Measurements from ENCODE around the gene UGT2A1. TPM values are rescaled to one million over a fixed set of nuclear protein-coding genes. Genes with fewer than 3 reads are reported as not detected.

The UGT2A1 gene
- total RNA-seq, 2 experiments from 2014 or later, result not detected

DNA sequence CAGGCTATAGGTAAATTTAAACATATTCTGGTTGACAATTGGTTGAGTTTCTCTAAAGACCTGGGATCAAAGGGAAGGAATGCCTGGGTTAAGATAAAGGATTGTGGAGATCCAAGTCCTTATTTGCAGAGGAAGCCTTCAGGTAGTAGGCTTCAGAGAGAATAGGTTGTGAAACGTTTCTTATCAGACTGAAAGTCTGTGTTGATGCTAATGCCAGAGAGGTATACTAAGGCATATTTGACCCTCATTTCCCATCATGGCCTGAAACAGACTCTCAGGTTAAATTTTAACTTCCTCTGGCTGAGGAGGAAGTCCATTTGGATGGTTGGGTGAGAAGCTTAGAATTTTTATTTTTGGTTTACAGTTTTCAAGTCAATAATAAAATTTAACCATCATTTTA lies 61.7 kb downstream of the UGT2A1 start:
- intact Hi-C loops (cut with micrococcal nuclease; ENCODE audit: unreplicated experiment), result no loop called here
- Histone ChIP-seq H3K36me3 (ENCODE audit: insufficient read depth, low read length) (no peaks in the 10 kb centered on the region), H3K9me2 (ENCODE audit: insufficient read depth, low read length) (no peaks in the 10 kb centered on the region), H3K4me1 (ENCODE audit: insufficient read depth, low read length, poor library complexity, severe bottlenecking) (no peaks in the 10 kb centered on the region), H3K27ac (ENCODE audit: low read depth, low read length, poor library complexity, severe bottlenecking) (no peak overlapping the region), H3K4me2 (ENCODE audit: low read length) (no peak overlapping the region), H3K9me3 (ENCODE audit: low read length) (no peaks in the 10 kb centered on the region), H2AFZ (ENCODE audit: low read length) (no peak overlapping the region), H3K4me3 (ENCODE audit: low read depth, low read length, poor library complexity, severe bottlenecking) (no peak overlapping the region), H3K79me2 (ENCODE audit: insufficient read depth, low read depth, low read length) (no peaks in the 10 kb centered on the region), H4K20me1 (ENCODE audit: insufficient read depth, low read length) (no peaks in the 10 kb centered on the region)
- BruUV-seq (replicated peaks), result no TSS peak
- no peak for DNase-seq (ENCODE audit: low spot score)
- ChIA-PET POLR2A (no interaction called here), CTCF (ENCODE audit: unreplicated experiment) (no interaction called here)
- TF ChIP-seq EZH2phosphoT487 (IDR thresholded peaks at IDR 0.05; ENCODE audit: borderline replicate concordance, low read depth, low read length) (no peak), CTCF (conservative IDR thresholded peaks at IDR 0.05; ENCODE audit: low read length) (no peak)

DNA sequence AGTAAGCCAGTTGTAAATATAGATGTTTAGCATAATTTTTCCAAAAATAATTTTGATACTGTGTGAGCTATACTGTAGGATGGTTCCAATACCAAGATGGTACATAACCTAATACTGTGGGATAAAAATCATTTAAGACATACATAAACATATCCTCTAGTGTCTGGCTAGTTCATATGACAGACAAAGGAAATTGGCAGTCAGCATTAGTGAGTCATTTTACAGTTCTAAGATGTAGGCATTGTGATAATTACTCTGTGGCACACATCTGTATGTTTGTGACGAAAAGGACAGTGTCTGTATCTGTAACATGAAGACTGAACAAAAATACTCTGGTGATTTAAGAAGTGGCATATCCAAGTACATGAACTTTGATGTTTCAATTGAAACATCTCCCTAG lies 63.2 kb downstream of the UGT2A1 start:
- intact Hi-C loops (cut with micrococcal nuclease; ENCODE audit: unreplicated experiment), result no loop called here
- POLR2A ChIA-PET, result no interaction called here
- no TSS peak for BruUV-seq (replicated peaks)
- H3K4me2 ChIP-seq (ENCODE audit: low read length), result no peak overlapping the region
- no peaks in the 10 kb centered on the region for H3K79me2 ChIP-seq (ENCODE audit: insufficient read depth, low read depth, low read length)
- no peak overlapping the region for H2AFZ ChIP-seq (ENCODE audit: low read length)
- H3K36me3 ChIP-seq (ENCODE audit: insufficient read depth, low read length), result no peaks in the 10 kb centered on the region
- CTCF ChIA-PET (ENCODE audit: unreplicated experiment), result no interaction called here
- TF ChIP-seq CTCF (conservative IDR thresholded peaks at IDR 0.05; ENCODE audit: low read length), result no peak
- no peaks in the 10 kb centered on the region for H3K9me2 ChIP-seq (ENCODE audit: insufficient read depth, low read length)
- no peaks in the 10 kb centered on the region for H3K4me1 ChIP-seq (ENCODE audit: insufficient read depth, low read length, poor library complexity, severe bottlenecking)
- H3K4me3 ChIP-seq (ENCODE audit: low read depth, low read length, poor library complexity, severe bottlenecking), result no peak overlapping the region
- H4K20me1 ChIP-seq (ENCODE audit: insufficient read depth, low read length), result no peaks in the 10 kb centered on the region
- H3K9me3 ChIP-seq (ENCODE audit: low read length), result no peaks in the 10 kb centered on the region
- DNase-seq (ENCODE audit: low spot score), result no peak
- no peak overlapping the region for H3K27ac ChIP-seq (ENCODE audit: low read depth, low read length, poor library complexity, severe bottlenecking)

DNA sequence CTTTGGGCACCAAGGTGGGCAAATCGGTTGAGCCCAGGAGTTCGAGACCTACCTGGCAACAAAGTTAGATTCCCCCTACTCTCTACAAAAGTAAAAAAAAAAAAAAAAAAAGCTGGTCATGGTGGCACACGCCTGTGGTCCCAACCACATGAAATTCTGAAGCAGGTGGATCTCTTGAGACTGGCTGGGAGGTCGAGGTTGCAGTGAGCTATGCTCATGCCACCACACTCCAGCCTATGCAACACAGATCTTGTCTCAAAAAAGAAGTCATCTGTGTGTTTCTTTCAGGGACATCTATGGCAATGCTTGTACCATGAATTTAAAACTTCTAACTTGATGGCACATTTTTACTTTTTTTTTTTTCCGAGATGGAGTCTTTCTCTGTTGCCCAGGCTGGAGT lies 68.9 kb downstream of the UGT2A1 start:
- CTCF ChIA-PET (ENCODE audit: unreplicated experiment), result no interaction called here
- Histone ChIP-seq H3K4me2 (ENCODE audit: low read length) (no peak overlapping the region), H2AFZ (ENCODE audit: low read length) (no peak overlapping the region), H3K4me1 (ENCODE audit: insufficient read depth, low read length, poor library complexity, severe bottlenecking) (no peaks in the 10 kb centered on the region), H3K36me3 (ENCODE audit: insufficient read depth, low read length) (no peaks in the 10 kb centered on the region), H3K9me2 (ENCODE audit: insufficient read depth, low read length) (no peaks in the 10 kb centered on the region), H4K20me1 (ENCODE audit: insufficient read depth, low read length) (no peaks in the 10 kb centered on the region), H3K79me2 (ENCODE audit: insufficient read depth, low read depth, low read length) (no peaks in the 10 kb centered on the region), H3K4me3 (ENCODE audit: low read depth, low read length, poor library complexity, severe bottlenecking) (no peak overlapping the region), H3K27ac (ENCODE audit: low read depth, low read length, poor library complexity, severe bottlenecking) (no peak overlapping the region), H3K9me3 (ENCODE audit: low read length) (no peaks in the 10 kb centered on the region)
- intact Hi-C loops (cut with micrococcal nuclease; ENCODE audit: unreplicated experiment), result no loop called here
- TF ChIP-seq CTCF (conservative IDR thresholded peaks at IDR 0.05; ENCODE audit: low read length) (no peak), EZH2phosphoT487 (IDR thresholded peaks at IDR 0.05; ENCODE audit: borderline replicate concordance, low read depth, low read length) (no peak)
- no TSS peak for BruUV-seq (replicated peaks)
- POLR2A ChIA-PET, result no interaction called here
- no peak for DNase-seq (ENCODE audit: low spot score)

All from OCI-LY7 (cell line).